ENCODE measurements around the gene ARHGEF33.

- TF ChIP-seq, protein P1, sequence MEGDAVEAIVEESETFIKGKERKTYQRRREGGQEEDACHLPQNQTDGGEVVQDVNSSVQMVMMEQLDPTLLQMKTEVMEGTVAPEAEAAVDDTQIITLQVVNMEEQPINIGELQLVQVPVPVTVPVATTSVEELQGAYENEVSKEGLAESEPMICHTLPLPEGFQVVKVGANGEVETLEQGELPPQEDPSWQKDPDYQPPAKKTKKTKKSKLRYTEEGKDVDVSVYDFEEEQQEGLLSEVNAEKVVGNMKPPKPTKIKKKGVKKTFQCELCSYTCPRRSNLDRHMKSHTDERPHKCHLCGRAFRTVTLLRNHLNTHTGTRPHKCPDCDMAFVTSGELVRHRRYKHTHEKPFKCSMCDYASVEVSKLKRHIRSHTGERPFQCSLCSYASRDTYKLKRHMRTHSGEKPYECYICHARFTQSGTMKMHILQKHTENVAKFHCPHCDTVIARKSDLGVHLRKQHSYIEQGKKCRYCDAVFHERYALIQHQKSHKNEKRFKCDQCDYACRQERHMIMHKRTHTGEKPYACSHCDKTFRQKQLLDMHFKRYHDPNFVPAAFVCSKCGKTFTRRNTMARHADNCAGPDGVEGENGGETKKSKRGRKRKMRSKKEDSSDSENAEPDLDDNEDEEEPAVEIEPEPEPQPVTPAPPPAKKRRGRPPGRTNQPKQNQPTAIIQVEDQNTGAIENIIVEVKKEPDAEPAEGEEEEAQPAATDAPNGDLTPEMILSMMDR (IDR thresholded peaks at IDR 0.05): no peak
- no peak for TF ChIP-seq REST (IDR thresholded peaks at IDR 0.05; ENCODE audit: insufficient read depth in 1 of 2, low read depth in 2 of 2, low read length in 1 of 2)
- no peak for TF ChIP-seq POLR2AphosphoS5 (IDR thresholded peaks at IDR 0.05; ENCODE audit: low read depth, low read length)
- TF ChIP-seq SIN3A (IDR thresholded peaks at IDR 0.05; ENCODE audit: borderline replicate concordance, insufficient read depth, low read depth, low read length): no peak
Measured at GRCh38 chr2:38932586-38932985, 42.9 kb downstream of the ARHGEF33 start.
